Neural cell (in vitro differentiated cells): ENCODE results near the gene STUM. TPM values are rescaled to one million over a fixed set of nuclear protein-coding genes. Genes with fewer than 3 reads are reported as not detected.

ENCODE experiments used
- H2AFZ ChIP-seq: fragments of 200-600, 300-800 bp; sonication (generic), shearing (Covaris generic); 2 replicates; pipeline ENCODE4 v1.6.0; 2014; ENCODE audit warnings: low read depth, mild to moderate bottlenecking, antibody characterized with exemption, low read length, moderate library complexity
- H3F3A ChIP-seq: fragments of 200-600 bp; shearing (Covaris generic); 2 replicates; pipeline ENCODE4 v1.6.1; 2016; ENCODE audit warnings: mild to moderate bottlenecking, moderate library complexity, mixed read lengths, antibody characterized with exemption, low read length; ENCODE audit not compliant: insufficient read depth, poor library complexity, severe bottlenecking
- H3K27ac ChIP-seq: fragments of 200-600, 300-800 bp; sonication (generic), shearing (Covaris generic); 2 replicates; pipeline ENCODE4 v1.5.1; 2014; ENCODE audit warnings: mild to moderate bottlenecking, low read length, moderate library complexity
- H3K27me3 ChIP-seq: fragments of 300-800, 200-600 bp; sonication (generic), shearing (Covaris generic); 2 replicates; pipeline ENCODE4 v1.6.0; 2014; ENCODE audit warnings: mild to moderate bottlenecking, low read depth, low read length, moderate library complexity; ENCODE audit not compliant: insufficient read depth
- H3K36me3 ChIP-seq: fragments of 300-800, 200-600 bp; sonication (generic), shearing (Covaris generic); 2 replicates; pipeline ENCODE4 v1.5.1; 2014; ENCODE audit warnings: mild to moderate bottlenecking, antibody characterized with exemption, low read length, moderate library complexity; ENCODE audit not compliant: insufficient read depth
- H3K4me2 ChIP-seq: fragments of 300-800, 200-600 bp; sonication (generic), shearing (Covaris generic); 2 replicates; pipeline ENCODE4 v1.6.0; 2014; ENCODE audit warnings: mild to moderate bottlenecking, low read length
- H3K4me3 ChIP-seq: fragments of 300-800, 200-600 bp; sonication (generic), shearing (Covaris generic); 2 replicates; pipeline ENCODE4 v1.5.1; 2014; ENCODE audit warnings: mild to moderate bottlenecking, low read length, moderate library complexity
- H3K79me2 ChIP-seq: fragments of 200-600 bp; shearing (Covaris generic); replicated peaks from 2 replicates; pipeline ENCODE4 v1.6.0; 2014; ENCODE audit warnings: mild to moderate bottlenecking, low read length, moderate library complexity; ENCODE audit not compliant: insufficient read depth
- H3K9ac ChIP-seq: fragments of 300-800, 200-600 bp; sonication (generic), shearing (Covaris generic); 2 replicates; pipeline ENCODE4 v1.6.1; 2016; ENCODE audit warnings: mild to moderate bottlenecking, low read length, mixed read lengths
- H3K9me2 ChIP-seq: fragments of 200-600 bp; shearing (Covaris generic); 2 replicates; pipeline ENCODE4 v1.6.1; 2016; ENCODE audit warnings: mild to moderate bottlenecking, low read length, mixed read lengths; ENCODE audit not compliant: insufficient read depth
- H3K9me3 ChIP-seq: fragments of 200-600, 300-800 bp; sonication (generic), shearing (Covaris generic); 2 replicates; pipeline ENCODE4 v1.6.1; 2016; ENCODE audit warnings: mild to moderate bottlenecking, mixed run types, low read length, moderate library complexity, mixed read lengths
- H4K20me1 ChIP-seq: fragments of 200-600 bp; shearing (Covaris generic); 2 replicates; pipeline ENCODE4 v1.6.1; 2016; ENCODE audit warnings: mild to moderate bottlenecking, mixed run types; ENCODE audit not compliant: insufficient read depth
- CTCF ChIP-seq: fragments of 450-650 bp; IDR thresholded peaks from 2 replicates; pipeline ENCODE4 v1.5.1; 2014; ENCODE audit warnings: antibody characterized with exemption, mild to moderate bottlenecking, moderate library complexity; ENCODE audit not compliant: poor library complexity, severe bottlenecking
- EZH2 ChIP-seq: fragments of 200-600, 300-800 bp; shearing (Covaris generic), sonication (generic); IDR thresholded peaks from 2 replicates; pipeline ENCODE4 v1.6.1; 2014; ENCODE audit warnings: antibody characterized with exemption, low read length, borderline replicate concordance, mild to moderate bottlenecking; ENCODE audit not compliant: insufficient read depth, poor library complexity, severe bottlenecking
- MXI1 ChIP-seq: fragments of 450-650 bp; conservative IDR thresholded peaks from 2 replicates; pipeline ENCODE4 v1.6.1; 2014; ENCODE audit warnings: antibody characterized with exemption, mild to moderate bottlenecking; ENCODE audit not compliant: poor library complexity, severe bottlenecking
- RAD21 ChIP-seq: fragments of 450-650 bp; conservative IDR thresholded peaks from 2 replicates; pipeline ENCODE4 v1.6.1; 2014; ENCODE audit warnings: antibody characterized with exemption, mild to moderate bottlenecking, moderate library complexity
- REST ChIP-seq: IDR thresholded peaks from 2 replicates; pipeline ENCODE4 v1.6.1; 2012; ENCODE audit warnings: borderline replicate concordance
- SMC3 ChIP-seq: fragments of 450-650 bp; conservative IDR thresholded peaks from 2 replicates; pipeline ENCODE4 v1.6.1; 2014; ENCODE audit warnings: antibody characterized with exemption, mild to moderate bottlenecking, moderate library complexity; ENCODE audit not compliant: poor library complexity
- TAF1 ChIP-seq: IDR thresholded peaks from 2 replicates; pipeline ENCODE4 v1.6.1; 2012; ENCODE audit warnings: low read depth
- polyA plus RNA-seq: library from polyadenylated mRNA; depleted of rRNA; stranded (reverse); fragments of >200 nt; gene quantifications from 2 replicates; pipeline ENCODE4 v1.2.3, GENCODE V29; 2014

Gene STUM
- polyA plus RNA-seq, 1 donor from 2014 or later: 0.52 TPM

- no peaks in the 10 kb centered on the region for H3K27me3 ChIP-seq
Measured at GRCh38 chr1:226601456-226601855, 52.9 kb downstream of the STUM start.

GRCh38 chr1:226602186-226603021, 53.8 kb downstream of the STUM start:
- Histone ChIP-seq H3K27ac (no peak overlapping the region), H3K4me2 (no peak overlapping the region), H3F3A (no peaks in the 10 kb centered on the region), H3K4me3 (no peak overlapping the region), H2AFZ (no peak overlapping the region), H3K9me2 (no peaks in the 10 kb centered on the region), H3K36me3 (no peaks in the 10 kb centered on the region), H3K27me3 (no peaks in the 10 kb centered on the region), H3K9ac (no peak overlapping the region), H3K79me2 (no peaks in the 10 kb centered on the region), H3K9me3 (no peaks in the 10 kb centered on the region), H4K20me1 (no peaks in the 10 kb centered on the region)
- no peak for TF ChIP-seq CTCF
- TF ChIP-seq MXI1: no peak
- no peak for TF ChIP-seq SMC3

More at GRCh38 chr1:226601456-226601855, 52.9 kb downstream of the STUM start:
- Histone ChIP-seq H3K27ac (no peak overlapping the region), H3K79me2 (no peaks in the 10 kb centered on the region), H3K9me3 (no peaks in the 10 kb centered on the region), H3K36me3 (no peaks in the 10 kb centered on the region), H3K4me3 (no peak overlapping the region), H3F3A (no peaks in the 10 kb centered on the region), H2AFZ (no peak overlapping the region), H3K4me2 (no peak overlapping the region), H4K20me1 (no peaks in the 10 kb centered on the region), H3K9ac (no peak overlapping the region), H3K9me2 (no peaks in the 10 kb centered on the region)
- no peak for TF ChIP-seq TAF1
- TF ChIP-seq MXI1: no peak
- no peak for TF ChIP-seq REST
- no peak for TF ChIP-seq RAD21
- no peak for TF ChIP-seq SMC3
- no peak for TF ChIP-seq CTCF
- no peak for TF ChIP-seq EZH2
